A549 (cell line): Measurements from ENCODE around the gene ALOX5. TPM values are rescaled to one million over a fixed set of nuclear protein-coding genes. Genes with fewer than 3 reads are reported as not detected.

Source experiments
- ATAC-seq, 2 experiments: fragments of 200-7000 bp in 1 of 2; fragments of >200 bp in 1 of 2; cut with Nextera tagmentation in 1 of 2; cut with Tn5 transposase in 1 of 2; 3 replicates each; pipeline versions ENCODE4 v1.8.0 to v1.9.1; 2018 to 2020; ENCODE audit warnings: mild to moderate bottlenecking in 1 of 2, moderate library complexity in 1 of 2
- CTCF ChIA-PET: fragments of 300-600 bp; sonication (Branson Sonifier 250); formaldehyde crosslinking; extraction: SDS; loops from one replicate; lab custom pipeline; 2021; ENCODE audit warnings: antibody characterized with exemption, inconsistent platforms; lab: Yijun Ruan, JAX
- POLR2A ChIA-PET: fragments of 350-600 bp; formaldehyde crosslinking; extraction: SDS; loops from one replicate; lab custom pipeline; 2021; ENCODE audit warnings: antibody characterized with exemption, inconsistent platforms; lab: Yijun Ruan, JAX
- DNase-seq, 2 experiments: peaks; one replicate each; pipeline versions ENCODE4 v3.0.0 to v3.0.0-alpha.2; 2011 to 2016; ENCODE audit warnings: low read depth in 1 of 2, low spot score in 1 of 2
- FAIRE-seq: peaks from 2 replicates; lab custom pipeline; 2011; peaks lifted over from hg19 to GRCh38; lab: Jason Lieb, UNC
- H3K27ac ChIP-seq, 2 experiments: fragments of >200 bp; sonication (Bioruptor Twin); formaldehyde crosslinking; 3 replicates each; pipeline ENCODE4 v1.5.1; 2016 to 2017
- H3K4me1 ChIP-seq: fragments of >200 bp; sonication (Bioruptor Twin); formaldehyde crosslinking; 3 replicates; pipeline ENCODE4 v1.6.1; 2016
- H3K4me2 ChIP-seq: fragments of >200 bp; sonication (Bioruptor Twin); formaldehyde crosslinking; 3 replicates; pipeline ENCODE4 v1.6.1; 2016
- H3K4me3 ChIP-seq: fragments of >200 bp; sonication (Bioruptor Twin); formaldehyde crosslinking; 3 replicates; pipeline ENCODE4 v1.5.1; 2016
- H3K9me3 ChIP-seq: fragments of >200 bp; sonication (Bioruptor Twin); formaldehyde crosslinking; 3 replicates; pipeline ENCODE4 v1.6.1; 2016
- CBX2 ChIP-seq: fragments of 200-600 bp; sonication (generic); IDR thresholded peaks from 2 replicates; pipeline ENCODE4 v1.6.1; 2016; ENCODE audit warnings: low read depth, mild to moderate bottlenecking, borderline replicate concordance
- EHF ChIP-seq: fragments of 250-450 bp; sonication (Bioruptor Pico); IDR thresholded peaks from 2 replicates; pipeline ENCODE4 v1.5.0; 2020; ENCODE audit warnings: mild to moderate bottlenecking
- EHMT2 ChIP-seq: fragments of 200-600 bp; sonication (generic); IDR thresholded peaks from 2 replicates; pipeline ENCODE4 v1.6.1; 2016; ENCODE audit warnings: antibody characterized with exemption, low read depth, mild to moderate bottlenecking, moderate library complexity
- EP300 ChIP-seq, 2 experiments: fragments of >200 bp; sonication (Bioruptor Twin); formaldehyde crosslinking; IDR thresholded peaks; 2 replicates in 1 of 2; 3 replicates in 1 of 2; pipeline ENCODE4 v1.6.1; 2016 to 2017
- FOSB ChIP-seq: fragments of 250-450 bp; sonication (Bioruptor Pico); IDR thresholded peaks from 2 replicates; pipeline ENCODE4 v1.5.0; 2020; ENCODE audit warnings: mild to moderate bottlenecking, moderate library complexity
- HOXB13 ChIP-seq: fragments of 250-450 bp; sonication (Bioruptor Pico); IDR thresholded peaks from 2 replicates; pipeline ENCODE4 v1.5.0; 2020; ENCODE audit warnings: low read depth, mild to moderate bottlenecking, moderate library complexity
- JUN ChIP-seq, 2 experiments: fragments of >200 bp; sonication (Bioruptor Twin); formaldehyde crosslinking; IDR thresholded peaks; 2 replicates in 1 of 2; 3 replicates in 1 of 2; pipeline ENCODE4 v1.6.1; 2016 to 2017
- MAFK ChIP-seq: fragments of 450-650 bp; IDR thresholded peaks from 2 replicates; pipeline ENCODE4 v1.6.1; 2014; ENCODE audit not compliant: partially characterized antibody
- POLR2A ChIP-seq: IDR thresholded peaks from 2 replicates; pipeline ENCODE4 v1.6.1; 2012; ENCODE audit warnings: mild to moderate bottlenecking, low read length
- WGBS: methylation state at CpG from one replicate; pipeline ENCODE4 v1.1.6; 2017; ENCODE audit errors: missing lambda C conversion rate; 5-methylcytosine and 5-hydroxymethylcytosine counted together
- polyA plus RNA-seq, 4 experiments: library from polyadenylated mRNA; depleted of rRNA in 3 of 4; stranded (reverse); fragments of >200 nt; fragmentation: RNase III in 1 of 4; extraction: RNeasy Plus Mini Kit Qiagen cat#74134 plus additional on column Dnase treatment in 1 of 4; gene quantifications; 2 replicates in 3 of 4; 3 replicates in 1 of 4; pipeline ENCODE4 v1.2.3, GENCODE V29; 2011 to 2017
- TF ChIP-seq, protein P1 (sequence below): fragments of >200 bp; sonication (Bioruptor Twin); formaldehyde crosslinking; IDR thresholded peaks from 3 replicates; pipeline ENCODE4 v1.6.1; 2016
- TF ChIP-seq, protein P2 (sequence below): IDR thresholded peaks from 2 replicates; pipeline ENCODE4 v1.6.1; 2012; ENCODE audit warnings: low read depth, borderline replicate concordance
- TF ChIP-seq, protein P3 (sequence below): fragments of 450-650 bp; IDR thresholded peaks from 2 replicates; pipeline ENCODE4 v1.6.1; 2014; ENCODE audit warnings: antibody characterized with exemption
- TF ChIP-seq, protein P4 (sequence below): IDR thresholded peaks from 2 replicates; pipeline ENCODE4 v1.6.1; 2012
- TF ChIP-seq, protein P5 (sequence below): fragments of 200-600 bp; sonication (generic); IDR thresholded peaks from 2 replicates; pipeline ENCODE4 v1.6.1; 2016; ENCODE audit warnings: antibody characterized with exemption, mild to moderate bottlenecking, moderate library complexity
- TF ChIP-seq, protein P6 (sequence below): fragments of >200 bp; sonication (Bioruptor Twin); formaldehyde crosslinking; IDR thresholded peaks from 2 replicates; pipeline ENCODE4 v1.6.1; 2016
- TF ChIP-seq, protein P7 (sequence below): fragments of 250-450 bp; sonication (Bioruptor Pico); IDR thresholded peaks from 2 replicates; pipeline ENCODE4 v1.5.0; 2021; ENCODE audit warnings: mild to moderate bottlenecking, moderate library complexity, borderline replicate concordance

Gene ALOX5
- polyA plus RNA-seq, 2 of the 4 experiments (the other 2 are of a cell fraction) = 0.18 to 0.40 TPM

DNA sequence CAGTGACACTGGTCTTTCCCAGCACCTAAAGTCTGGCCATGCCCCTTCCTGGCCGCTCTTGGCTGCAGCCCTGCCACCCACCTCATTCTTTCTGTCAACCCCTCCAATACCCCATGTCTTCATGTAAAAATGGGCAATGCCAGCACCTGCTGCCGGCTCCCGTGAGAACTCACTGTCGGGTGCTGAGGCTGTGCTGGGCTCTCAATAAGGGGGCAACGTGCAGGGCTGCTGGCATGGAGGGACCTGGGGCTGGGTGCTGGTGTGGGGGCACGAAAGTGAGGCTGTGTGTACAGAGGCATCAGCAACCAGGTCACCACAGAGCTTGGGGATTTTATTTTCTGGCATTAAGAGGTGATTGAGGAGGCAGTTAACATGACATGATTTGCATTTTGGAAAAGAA is 65.3 kb downstream of the ALOX5 start:
- Histone ChIP-seq H3K9me3 (peaks cover 5% of the 10 kb centered on the region; the same call in 1 of the 3 replicates), H3K4me3 (no peak overlapping the region), H3K4me2 (no peak overlapping the region), H3K27ac (0 out of 6 replicates have a peak overlapping the region, but pooled peaks of 1 of the 2 experiments have one; percentile 28), H3K4me1 (0 out of 3 replicates have a peak, but pooled peaks cover 5% of the 10 kb centered on the region)
- TF ChIP-seq MAFK (no peak), EHMT2 (no peak), EHF (no peak), CBX2 (no peak), JUN (IDR thresholded peaks at IDR 0.05) (no peak), HOXB13 (CRISPR knock-in tag) (no peak), POLR2A (no peak), FOSB (no peak), EP300 (IDR thresholded peaks at IDR 0.05) (no peak)
- TF ChIP-seq, protein P1, sequence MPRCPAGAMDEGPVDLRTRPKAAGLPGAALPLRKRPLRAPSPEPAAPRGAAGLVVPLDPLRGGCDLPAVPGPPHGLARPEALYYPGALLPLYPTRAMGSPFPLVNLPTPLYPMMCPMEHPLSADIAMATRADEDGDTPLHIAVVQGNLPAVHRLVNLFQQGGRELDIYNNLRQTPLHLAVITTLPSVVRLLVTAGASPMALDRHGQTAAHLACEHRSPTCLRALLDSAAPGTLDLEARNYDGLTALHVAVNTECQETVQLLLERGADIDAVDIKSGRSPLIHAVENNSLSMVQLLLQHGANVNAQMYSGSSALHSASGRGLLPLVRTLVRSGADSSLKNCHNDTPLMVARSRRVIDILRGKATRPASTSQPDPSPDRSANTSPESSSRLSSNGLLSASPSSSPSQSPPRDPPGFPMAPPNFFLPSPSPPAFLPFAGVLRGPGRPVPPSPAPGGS = no peak
- TF ChIP-seq, protein P2, sequence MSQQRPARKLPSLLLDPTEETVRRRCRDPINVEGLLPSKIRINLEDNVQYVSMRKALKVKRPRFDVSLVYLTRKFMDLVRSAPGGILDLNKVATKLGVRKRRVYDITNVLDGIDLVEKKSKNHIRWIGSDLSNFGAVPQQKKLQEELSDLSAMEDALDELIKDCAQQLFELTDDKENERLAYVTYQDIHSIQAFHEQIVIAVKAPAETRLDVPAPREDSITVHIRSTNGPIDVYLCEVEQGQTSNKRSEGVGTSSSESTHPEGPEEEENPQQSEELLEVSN = no peak
- TF ChIP-seq, protein P3, sequence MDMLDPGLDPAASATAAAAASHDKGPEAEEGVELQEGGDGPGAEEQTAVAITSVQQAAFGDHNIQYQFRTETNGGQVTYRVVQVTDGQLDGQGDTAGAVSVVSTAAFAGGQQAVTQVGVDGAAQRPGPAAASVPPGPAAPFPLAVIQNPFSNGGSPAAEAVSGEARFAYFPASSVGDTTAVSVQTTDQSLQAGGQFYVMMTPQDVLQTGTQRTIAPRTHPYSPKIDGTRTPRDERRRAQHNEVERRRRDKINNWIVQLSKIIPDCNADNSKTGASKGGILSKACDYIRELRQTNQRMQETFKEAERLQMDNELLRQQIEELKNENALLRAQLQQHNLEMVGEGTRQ = no peak
- TF ChIP-seq, protein P4, sequence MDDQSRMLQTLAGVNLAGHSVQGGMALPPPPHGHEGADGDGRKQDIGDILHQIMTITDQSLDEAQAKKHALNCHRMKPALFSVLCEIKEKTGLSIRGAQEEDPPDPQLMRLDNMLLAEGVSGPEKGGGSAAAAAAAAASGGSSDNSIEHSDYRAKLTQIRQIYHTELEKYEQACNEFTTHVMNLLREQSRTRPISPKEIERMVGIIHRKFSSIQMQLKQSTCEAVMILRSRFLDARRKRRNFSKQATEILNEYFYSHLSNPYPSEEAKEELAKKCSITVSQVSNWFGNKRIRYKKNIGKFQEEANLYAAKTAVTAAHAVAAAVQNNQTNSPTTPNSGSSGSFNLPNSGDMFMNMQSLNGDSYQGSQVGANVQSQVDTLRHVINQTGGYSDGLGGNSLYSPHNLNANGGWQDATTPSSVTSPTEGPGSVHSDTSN = no peak
- TF ChIP-seq, protein P5, sequence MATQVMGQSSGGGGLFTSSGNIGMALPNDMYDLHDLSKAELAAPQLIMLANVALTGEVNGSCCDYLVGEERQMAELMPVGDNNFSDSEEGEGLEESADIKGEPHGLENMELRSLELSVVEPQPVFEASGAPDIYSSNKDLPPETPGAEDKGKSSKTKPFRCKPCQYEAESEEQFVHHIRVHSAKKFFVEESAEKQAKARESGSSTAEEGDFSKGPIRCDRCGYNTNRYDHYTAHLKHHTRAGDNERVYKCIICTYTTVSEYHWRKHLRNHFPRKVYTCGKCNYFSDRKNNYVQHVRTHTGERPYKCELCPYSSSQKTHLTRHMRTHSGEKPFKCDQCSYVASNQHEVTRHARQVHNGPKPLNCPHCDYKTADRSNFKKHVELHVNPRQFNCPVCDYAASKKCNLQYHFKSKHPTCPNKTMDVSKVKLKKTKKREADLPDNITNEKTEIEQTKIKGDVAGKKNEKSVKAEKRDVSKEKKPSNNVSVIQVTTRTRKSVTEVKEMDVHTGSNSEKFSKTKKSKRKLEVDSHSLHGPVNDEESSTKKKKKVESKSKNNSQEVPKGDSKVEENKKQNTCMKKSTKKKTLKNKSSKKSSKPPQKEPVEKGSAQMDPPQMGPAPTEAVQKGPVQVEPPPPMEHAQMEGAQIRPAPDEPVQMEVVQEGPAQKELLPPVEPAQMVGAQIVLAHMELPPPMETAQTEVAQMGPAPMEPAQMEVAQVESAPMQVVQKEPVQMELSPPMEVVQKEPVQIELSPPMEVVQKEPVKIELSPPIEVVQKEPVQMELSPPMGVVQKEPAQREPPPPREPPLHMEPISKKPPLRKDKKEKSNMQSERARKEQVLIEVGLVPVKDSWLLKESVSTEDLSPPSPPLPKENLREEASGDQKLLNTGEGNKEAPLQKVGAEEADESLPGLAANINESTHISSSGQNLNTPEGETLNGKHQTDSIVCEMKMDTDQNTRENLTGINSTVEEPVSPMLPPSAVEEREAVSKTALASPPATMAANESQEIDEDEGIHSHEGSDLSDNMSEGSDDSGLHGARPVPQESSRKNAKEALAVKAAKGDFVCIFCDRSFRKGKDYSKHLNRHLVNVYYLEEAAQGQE = no peak
- TF ChIP-seq, protein P6, sequence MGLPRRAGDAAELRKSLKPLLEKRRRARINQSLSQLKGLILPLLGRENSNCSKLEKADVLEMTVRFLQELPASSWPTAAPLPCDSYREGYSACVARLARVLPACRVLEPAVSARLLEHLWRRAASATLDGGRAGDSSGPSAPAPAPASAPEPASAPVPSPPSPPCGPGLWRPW = no peak
- TF ChIP-seq, protein P7, sequence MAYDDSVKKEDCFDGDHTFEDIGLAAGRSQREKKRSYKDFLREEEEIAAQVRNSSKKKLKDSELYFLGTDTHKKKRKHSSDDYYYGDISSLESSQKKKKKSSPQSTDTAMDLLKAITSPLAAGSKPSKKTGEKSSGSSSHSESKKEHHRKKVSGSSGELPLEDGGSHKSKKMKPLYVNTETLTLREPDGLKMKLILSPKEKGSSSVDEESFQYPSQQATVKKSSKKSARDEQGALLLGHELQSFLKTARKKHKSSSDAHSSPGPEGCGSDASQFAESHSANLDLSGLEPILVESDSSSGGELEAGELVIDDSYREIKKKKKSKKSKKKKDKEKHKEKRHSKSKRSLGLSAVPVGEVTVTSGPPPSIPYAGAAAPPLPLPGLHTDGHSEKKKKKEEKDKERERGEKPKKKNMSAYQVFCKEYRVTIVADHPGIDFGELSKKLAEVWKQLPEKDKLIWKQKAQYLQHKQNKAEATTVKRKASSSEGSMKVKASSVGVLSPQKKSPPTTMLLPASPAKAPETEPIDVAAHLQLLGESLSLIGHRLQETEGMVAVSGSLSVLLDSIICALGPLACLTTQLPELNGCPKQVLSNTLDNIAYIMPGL (CRISPR knock-in tag) = no peak
- DNase-seq = no peak
- 52% methylated on average over 6 of the region's 6 CpGs for WGBS
- no peak for ATAC-seq
- ChIA-PET CTCF (interaction anchor here (0.7 kb wide), 1 partner anchor 190 kb away, joined by 3 read pairs; no protein-coding TSS in a partner anchor), POLR2A (no interaction called here)
- no peak for FAIRE-seq
